Measurements from ENCODE around the gene ATM.
"Not testable (repeated sequence)": the region's sequence is repeated elsewhere in the genome, so short reads cannot be mapped to it uniquely, and the experiment has no call there.

ATM gene

GRCh38 chr11:108417551-108417950 lies 194.7 kb downstream of the ATM start:
- not testable (repeated sequence) for H3K4me3 ChIP-seq (ENCODE audit: low read length); DNase-seq (ENCODE audit: low read depth)
- TF ChIP-seq, protein P1, sequence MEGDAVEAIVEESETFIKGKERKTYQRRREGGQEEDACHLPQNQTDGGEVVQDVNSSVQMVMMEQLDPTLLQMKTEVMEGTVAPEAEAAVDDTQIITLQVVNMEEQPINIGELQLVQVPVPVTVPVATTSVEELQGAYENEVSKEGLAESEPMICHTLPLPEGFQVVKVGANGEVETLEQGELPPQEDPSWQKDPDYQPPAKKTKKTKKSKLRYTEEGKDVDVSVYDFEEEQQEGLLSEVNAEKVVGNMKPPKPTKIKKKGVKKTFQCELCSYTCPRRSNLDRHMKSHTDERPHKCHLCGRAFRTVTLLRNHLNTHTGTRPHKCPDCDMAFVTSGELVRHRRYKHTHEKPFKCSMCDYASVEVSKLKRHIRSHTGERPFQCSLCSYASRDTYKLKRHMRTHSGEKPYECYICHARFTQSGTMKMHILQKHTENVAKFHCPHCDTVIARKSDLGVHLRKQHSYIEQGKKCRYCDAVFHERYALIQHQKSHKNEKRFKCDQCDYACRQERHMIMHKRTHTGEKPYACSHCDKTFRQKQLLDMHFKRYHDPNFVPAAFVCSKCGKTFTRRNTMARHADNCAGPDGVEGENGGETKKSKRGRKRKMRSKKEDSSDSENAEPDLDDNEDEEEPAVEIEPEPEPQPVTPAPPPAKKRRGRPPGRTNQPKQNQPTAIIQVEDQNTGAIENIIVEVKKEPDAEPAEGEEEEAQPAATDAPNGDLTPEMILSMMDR (conservative IDR thresholded peaks at IDR 0.05; ENCODE audit: low read depth, low read length), result peak; percentile 21
